GM12878 (cell line): ENCODE data around the gene ZNF775. TPM values are rescaled to one million over a fixed set of nuclear protein-coding genes. Genes with fewer than 3 reads are reported as not detected.

Experiments used
- ATAC-seq: fragments of 200-7000 bp; cut with Tn5 transposase; 3 replicates; pipeline ENCODE4 v1.9.1; 2020; ENCODE audit warnings: mild to moderate bottlenecking, moderate library complexity
- BruUV-seq: library from RNA; stranded (reverse); fragments of 400-500 nt; replicated peaks from 2 replicates; lab custom pipeline; 2021; lab: Mats Ljungman, UMichigan
- CTCF ChIA-PET: fragments of 300-600 bp; sonication (Branson Sonifier 250); formaldehyde crosslinking; extraction: SDS; loops from one replicate; lab custom pipeline; 2021; ENCODE audit warnings: inconsistent platforms; lab: Yijun Ruan, JAX
- POLR2A ChIA-PET: fragments of 350-600 bp; formaldehyde crosslinking; extraction: SDS; loops from one replicate; lab custom pipeline; 2021; ENCODE audit warnings: inconsistent platforms; lab: Charles Lee
- RAD21 ChIA-PET: fragments of 300-600 bp; sonication (Branson Sonifier 250); formaldehyde crosslinking; loops from one replicate; lab custom pipeline; 2023; ENCODE audit warnings: antibody characterized with exemption; ENCODE audit not compliant: unreplicated experiment; lab: Charles Lee
- SMC1A ChIA-PET: fragments of 300-600 bp; sonication (Branson Sonifier 250); formaldehyde crosslinking; loops from one replicate; lab custom pipeline; 2023; ENCODE audit not compliant: unreplicated experiment, uncharacterized antibody; lab: Charles Lee
- DNase-seq: peaks from one replicate; pipeline ENCODE4 v3.0.0-alpha.2; 2011; ENCODE audit warnings: low read depth, low spot score
- FAIRE-seq: peaks from 3 replicates; lab custom pipeline; 2011; peaks lifted over from hg19 to GRCh38; lab: Jason Lieb, UNC
- H2AFZ ChIP-seq: 2 replicates; pipeline ENCODE4 v1.6.0; 2011; ENCODE audit warnings: low read depth, low read length, control low read depth; ENCODE audit not compliant: control insufficient read depth
- H3K27ac ChIP-seq: 2 replicates; pipeline ENCODE4 v1.5.1; 2011; ENCODE audit warnings: control low read depth; ENCODE audit not compliant: control insufficient read depth, insufficient read depth
- H3K27me3 ChIP-seq, 2 experiments: replicated peaks in 1 of 2; 2 replicates each; pipeline versions ENCODE4 v1.6.0 to v1.6.1; 2011; ENCODE audit warnings: low read length in 1 of 2; ENCODE audit not compliant: control insufficient read depth in 2 of 2, insufficient read depth in 2 of 2
- H3K36me3 ChIP-seq, 2 experiments: 2 replicates each; pipeline ENCODE4 v1.5.1; 2011; ENCODE audit warnings: low read length in 1 of 2; ENCODE audit not compliant: control insufficient read depth in 2 of 2, insufficient read depth in 2 of 2
- H3K4me1 ChIP-seq: 2 replicates; pipeline ENCODE4 v1.6.1; 2011; ENCODE audit warnings: mild to moderate bottlenecking, low read length, moderate library complexity, mixed read lengths; ENCODE audit not compliant: control insufficient read depth, insufficient read depth
- H3K4me2 ChIP-seq: 2 replicates; pipeline ENCODE4 v1.6.0; 2011; ENCODE audit warnings: control low read depth; ENCODE audit not compliant: control insufficient read depth, insufficient read depth
- H3K4me3 ChIP-seq: fragments of 200-600 bp; sonication (generic); 2 replicates; pipeline ENCODE4 v1.5.1; 2016
- H3K79me2 ChIP-seq: 2 replicates; pipeline ENCODE4 v1.6.0; 2011; ENCODE audit warnings: low read length; ENCODE audit not compliant: control insufficient read depth, insufficient read depth
- H3K9ac ChIP-seq: 2 replicates; pipeline ENCODE4 v1.8.0; 2011; ENCODE audit warnings: low read length, control low read depth, mixed read lengths; ENCODE audit not compliant: control insufficient read depth, insufficient read depth
- H3K9me3 ChIP-seq: replicated peaks from 3 replicates; pipeline ENCODE4 v1.5.1; 2011; ENCODE audit warnings: mild to moderate bottlenecking, low read length; ENCODE audit not compliant: control insufficient read depth, insufficient read depth
- H4K20me1 ChIP-seq: 2 replicates; pipeline ENCODE4 v1.6.0; 2011; ENCODE audit not compliant: control insufficient read depth, insufficient read depth
- DPF2 ChIP-seq: fragments of 450-650 bp; IDR thresholded peaks from 2 replicates; pipeline ENCODE4 v1.6.1; 2017; ENCODE audit warnings: mild to moderate bottlenecking
- EZH2 ChIP-seq: IDR thresholded peaks from 2 replicates; pipeline ENCODE4 v1.6.1; 2012; ENCODE audit warnings: low read depth, mild to moderate bottlenecking, control low read depth, inconsistent platforms, low read length, borderline replicate concordance; ENCODE audit not compliant: control insufficient read depth
- FOS ChIP-seq: IDR thresholded peaks from 3 replicates; pipeline ENCODE4 v1.6.1; 2011; ENCODE audit warnings: borderline replicate concordance; ENCODE audit not compliant: insufficient read length; ENCODE audit errors: extremely low read depth
- GABPA ChIP-seq: IDR thresholded peaks from 2 replicates; pipeline ENCODE4 v1.6.1; 2014; ENCODE audit warnings: antibody characterized with exemption, low read depth, mild to moderate bottlenecking, inconsistent platforms
- HCFC1 ChIP-seq: fragments of 150-350 bp; IDR thresholded peaks from 2 replicates; pipeline ENCODE4 v1.6.1; 2014; ENCODE audit warnings: low read length
- HDGF ChIP-seq: fragments of 450-650 bp; IDR thresholded peaks from 2 replicates; pipeline ENCODE4 v1.6.1; 2016; ENCODE audit warnings: antibody characterized with exemption
- MEF2A ChIP-seq: IDR thresholded peaks from 2 replicates; pipeline ENCODE4 v1.6.1; 2011; ENCODE audit warnings: low read depth, mild to moderate bottlenecking, low read length, moderate library complexity; ENCODE audit not compliant: insufficient read depth
- PAX8 ChIP-seq: fragments of 450-650 bp; IDR thresholded peaks from 2 replicates; pipeline ENCODE4 v1.6.1; 2017; ENCODE audit warnings: mild to moderate bottlenecking, moderate library complexity
- POLR2AphosphoS2 ChIP-seq: IDR thresholded peaks from 2 replicates; pipeline ENCODE4 v1.6.1; 2011; ENCODE audit warnings: low read depth, mild to moderate bottlenecking, low read length, improper control_type of control experiment, moderate library complexity
- RBBP5 ChIP-seq: fragments of 200-600 bp; sonication (generic); conservative IDR thresholded peaks from 2 replicates; pipeline ENCODE4 v1.6.1; 2016
- SUZ12 ChIP-seq: fragments of 200-600 bp; sonication (generic); IDR thresholded peaks from one replicate; pipeline ENCODE4 v1.6.1; 2018; ENCODE audit warnings: antibody characterized with exemption, mild to moderate bottlenecking; ENCODE audit not compliant: unreplicated experiment
- TARDBP ChIP-seq: IDR thresholded peaks from 2 replicates; pipeline ENCODE4 v1.6.1; 2016; ENCODE audit warnings: borderline replicate concordance
- TCF3 ChIP-seq: IDR thresholded peaks from 2 replicates; pipeline ENCODE4 v1.6.1; 2012; ENCODE audit warnings: low read depth, mild to moderate bottlenecking, low read length, borderline replicate concordance; ENCODE audit not compliant: insufficient read depth
- ZBTB11 ChIP-seq: fragments of 450-650 bp; formaldehyde crosslinking; IDR thresholded peaks from 2 replicates; pipeline ENCODE4 v1.5.0; 2022; ENCODE audit warnings: mild to moderate bottlenecking, missing genetic modification characterization
- WGBS: methylation state at CpG from one replicate; pipeline ENCODE4 v1.1.6; 2016; ENCODE audit warnings: low lambda C conversion rate; ENCODE audit not compliant: insufficient replicate concordance, insufficient coverage; ENCODE audit errors: missing lambda C conversion rate; 5-methylcytosine and 5-hydroxymethylcytosine counted together
- in situ Hi-C: fragments of 300-500 bp; cut with MboI; formaldehyde crosslinking; loops from 9 replicates; pipeline ENCODE4 v1.14.3; 2018; ENCODE audit warnings: mixed read lengths
- intact Hi-C: fragments of 100-400 bp; cut with micrococcal nuclease; formaldehyde crosslinking; loops from one replicate; pipeline ENCODE4 v1.14.2; 2022; ENCODE audit not compliant: unreplicated experiment
- polyA plus RNA-seq, 11 experiments: library from polyadenylated mRNA; depleted of rRNA in 4 of 11; unstranded in 6 of 11; stranded (reverse) in 5 of 11; fragments of >200 nt; fragmentation: Nextera tagmentation in 4 of 11; fragmentation: Illumina TruSeq in 1 of 11; extraction: Ambion mirVana in 4 of 11; extraction: Trizol in 1 of 11; gene quantifications; 1 replicate in 1 of 11; 2 replicates in 10 of 11; pipeline versions ENCODE4 v1.2.1 to v1.2.3, GENCODE V29; 2011 to 2016; ENCODE audit warnings: inconsistent platforms in 2 of 11, missing spikeins in 2 of 11, low read depth in 1 of 11
- total RNA-seq, 4 experiments: library from RNA; depleted of rRNA in 3 of 4; stranded (reverse); fragments of >200 nt in 3 of 4; fragmentation: Illumina TruSeq in 1 of 4; extraction: Trizol in 1 of 4; gene quantifications; 2 replicates each; pipeline versions ENCODE4 v1.2.1 to v1.2.3, GENCODE V29; 2013 to 2021
- TF ChIP-seq, protein P1 (sequence below): IDR thresholded peaks from 2 replicates; pipeline ENCODE4 v1.6.1; 2011; ENCODE audit warnings: borderline replicate concordance, low read depth, mild to moderate bottlenecking, moderate library complexity, low read length; ENCODE audit not compliant: insufficient read depth, poor library complexity, severe bottlenecking
- TF ChIP-seq, protein P2 (sequence below): IDR thresholded peaks from 2 replicates; pipeline ENCODE4 v1.6.1; 2012; ENCODE audit warnings: improper control_type of control experiment, low read depth, low read length; ENCODE audit not compliant: insufficient replicate concordance

ZNF775 gene
- total and polyA plus RNA-seq, 10 of the 15 experiments (the other 5 are each of a cell fraction or from before 2014, with no cell fraction given), result 0.05 to 14.3 (median 2.1) TPM

- intact Hi-C loops (no loop called here), in situ Hi-C loops (no loop called here)
- Histone ChIP-seq H4K20me1 (no peaks in the 10 kb centered on the region), H2AFZ (no peak overlapping the region), H3K4me1 (no peaks in the 10 kb centered on the region), H3K79me2 (no peaks in the 10 kb centered on the region), H3K9ac (no peak overlapping the region), H3K27ac (no peak overlapping the region), H3K4me2 (no peak overlapping the region), H3K4me3 (no peak overlapping the region), H3K9me3 (no peaks in the 10 kb centered on the region), H3K36me3 (peaks cover 6 to 11% of the 10 kb centered on the region in 2 experiments), H3K27me3 (no peaks in the 10 kb centered on the region)
- ChIA-PET POLR2A (no interaction called here), RAD21 (no interaction called here), SMC1A (no interaction called here), CTCF (no interaction called here)
- no TSS peak for BruUV-seq
- DNase-seq, result no peak
- 84% methylated on average over 8 of the region's 8 CpGs for WGBS
- FAIRE-seq, result no peak
- ATAC-seq, result no peak
- no peak for TF ChIP-seq RBBP5
- no peak for TF ChIP-seq GABPA
- TF ChIP-seq, protein P1, sequence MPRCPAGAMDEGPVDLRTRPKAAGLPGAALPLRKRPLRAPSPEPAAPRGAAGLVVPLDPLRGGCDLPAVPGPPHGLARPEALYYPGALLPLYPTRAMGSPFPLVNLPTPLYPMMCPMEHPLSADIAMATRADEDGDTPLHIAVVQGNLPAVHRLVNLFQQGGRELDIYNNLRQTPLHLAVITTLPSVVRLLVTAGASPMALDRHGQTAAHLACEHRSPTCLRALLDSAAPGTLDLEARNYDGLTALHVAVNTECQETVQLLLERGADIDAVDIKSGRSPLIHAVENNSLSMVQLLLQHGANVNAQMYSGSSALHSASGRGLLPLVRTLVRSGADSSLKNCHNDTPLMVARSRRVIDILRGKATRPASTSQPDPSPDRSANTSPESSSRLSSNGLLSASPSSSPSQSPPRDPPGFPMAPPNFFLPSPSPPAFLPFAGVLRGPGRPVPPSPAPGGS, result no peak
- TF ChIP-seq TCF3, result no peak
- no peak for TF ChIP-seq HCFC1
- no peak for TF ChIP-seq SUZ12
- no peak for TF ChIP-seq TARDBP
- TF ChIP-seq ZBTB11 (CRISPR knock-in tag), result no peak
- TF ChIP-seq EZH2, result no peak
- no peak for TF ChIP-seq HDGF
- TF ChIP-seq, protein P2, sequence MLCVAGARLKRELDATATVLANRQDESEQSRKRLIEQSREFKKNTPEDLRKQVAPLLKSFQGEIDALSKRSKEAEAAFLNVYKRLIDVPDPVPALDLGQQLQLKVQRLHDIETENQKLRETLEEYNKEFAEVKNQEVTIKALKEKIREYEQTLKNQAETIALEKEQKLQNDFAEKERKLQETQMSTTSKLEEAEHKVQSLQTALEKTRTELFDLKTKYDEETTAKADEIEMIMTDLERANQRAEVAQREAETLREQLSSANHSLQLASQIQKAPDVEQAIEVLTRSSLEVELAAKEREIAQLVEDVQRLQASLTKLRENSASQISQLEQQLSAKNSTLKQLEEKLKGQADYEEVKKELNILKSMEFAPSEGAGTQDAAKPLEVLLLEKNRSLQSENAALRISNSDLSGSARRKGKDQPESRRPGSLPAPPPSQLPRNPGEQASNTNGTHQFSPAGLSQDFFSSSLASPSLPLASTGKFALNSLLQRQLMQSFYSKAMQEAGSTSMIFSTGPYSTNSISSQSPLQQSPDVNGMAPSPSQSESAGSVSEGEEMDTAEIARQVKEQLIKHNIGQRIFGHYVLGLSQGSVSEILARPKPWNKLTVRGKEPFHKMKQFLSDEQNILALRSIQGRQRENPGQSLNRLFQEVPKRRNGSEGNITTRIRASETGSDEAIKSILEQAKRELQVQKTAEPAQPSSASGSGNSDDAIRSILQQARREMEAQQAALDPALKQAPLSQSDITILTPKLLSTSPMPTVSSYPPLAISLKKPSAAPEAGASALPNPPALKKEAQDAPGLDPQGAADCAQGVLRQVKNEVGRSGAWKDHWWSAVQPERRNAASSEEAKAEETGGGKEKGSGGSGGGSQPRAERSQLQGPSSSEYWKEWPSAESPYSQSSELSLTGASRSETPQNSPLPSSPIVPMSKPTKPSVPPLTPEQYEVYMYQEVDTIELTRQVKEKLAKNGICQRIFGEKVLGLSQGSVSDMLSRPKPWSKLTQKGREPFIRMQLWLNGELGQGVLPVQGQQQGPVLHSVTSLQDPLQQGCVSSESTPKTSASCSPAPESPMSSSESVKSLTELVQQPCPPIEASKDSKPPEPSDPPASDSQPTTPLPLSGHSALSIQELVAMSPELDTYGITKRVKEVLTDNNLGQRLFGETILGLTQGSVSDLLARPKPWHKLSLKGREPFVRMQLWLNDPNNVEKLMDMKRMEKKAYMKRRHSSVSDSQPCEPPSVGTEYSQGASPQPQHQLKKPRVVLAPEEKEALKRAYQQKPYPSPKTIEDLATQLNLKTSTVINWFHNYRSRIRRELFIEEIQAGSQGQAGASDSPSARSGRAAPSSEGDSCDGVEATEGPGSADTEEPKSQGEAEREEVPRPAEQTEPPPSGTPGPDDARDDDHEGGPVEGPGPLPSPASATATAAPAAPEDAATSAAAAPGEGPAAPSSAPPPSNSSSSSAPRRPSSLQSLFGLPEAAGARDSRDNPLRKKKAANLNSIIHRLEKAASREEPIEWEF, result no peak
- TF ChIP-seq MEF2A, result no peak
- TF ChIP-seq POLR2AphosphoS2, result no peak
- no peak for TF ChIP-seq DPF2
- no peak for TF ChIP-seq PAX8
- TF ChIP-seq FOS, result no peak
Observed at GRCh38 chr7:150334108-150334507, 45.0 kb upstream of the ZNF775 start.
